HEK293 (cell line): ENCODE results near the gene GALNS.

Experiments used
- CTCF ChIA-PET: fragments of 350-600 bp; formaldehyde crosslinking; extraction: SDS; loops from one replicate; lab custom pipeline; 2021; ENCODE audit warnings: antibody characterized with exemption; lab: Yijun Ruan, JAX
- POLR2A ChIA-PET: fragments of 300-600 bp; formaldehyde crosslinking; extraction: SDS; loops from one replicate; lab custom pipeline; 2020; ENCODE audit warnings: antibody characterized with exemption, inconsistent platforms; lab: Yijun Ruan, JAX
- H3K27ac ChIP-seq: fragments of 200-500 bp; sonication (Bioruptor generic); 2 replicates; pipeline ENCODE4 v1.5.1; 2014; ENCODE audit warnings: low read depth, low read length, control low read depth, inconsistent platforms; ENCODE audit errors: extremely low read depth
- H3K36me3 ChIP-seq, 2 experiments: fragments of 200-500 bp in 1 of 2; sonication (Bioruptor generic) in 1 of 2; 1 replicate in 1 of 2; 2 replicates in 1 of 2; pipeline ENCODE4 v1.5.1; 2014 to 2017; ENCODE audit warnings: inconsistent platforms in 2 of 2, low read length in 2 of 2; ENCODE audit not compliant: control insufficient read depth in 2 of 2, insufficient read depth in 1 of 2
- H3K4me1 ChIP-seq: fragments of 200-500 bp; sonication (Bioruptor generic); 2 replicates; pipeline ENCODE4 v1.5.1; 2014; ENCODE audit warnings: mild to moderate bottlenecking, low read length, inconsistent platforms; ENCODE audit not compliant: control insufficient read depth, insufficient read depth
- H3K4me3 ChIP-seq: 2 replicates; pipeline ENCODE4 v1.5.1; 2011; ENCODE audit warnings: low read depth, mild to moderate bottlenecking, control low read depth, low read length, moderate library complexity
- H3K9me3 ChIP-seq: fragments of 200-500 bp; sonication (Bioruptor generic); 2 replicates; pipeline ENCODE4 v1.5.1; 2014; ENCODE audit warnings: low read depth, low read length, inconsistent platforms; ENCODE audit not compliant: control insufficient read depth, insufficient read depth
- GLI4 ChIP-seq: fragments of 450-650 bp; formaldehyde crosslinking; IDR thresholded peaks from 2 replicates; pipeline ENCODE4 v1.5.1; 2016; ENCODE audit warnings: missing biosample characterization, missing genetic modification characterization
- KLF9 ChIP-seq: fragments of 450-650 bp; formaldehyde crosslinking; IDR thresholded peaks from 2 replicates; pipeline ENCODE4 v1.5.1; 2016; ENCODE audit warnings: missing biosample characterization, missing genetic modification characterization, low read depth
- MEIS1 ChIP-seq: sonication (generic); formaldehyde crosslinking; IDR thresholded peaks from 2 replicates; pipeline ENCODE4 v1.8.1; 2022; ENCODE audit warnings: missing genetic modification reagents, mild to moderate bottlenecking, borderline replicate concordance
- SETDB1 ChIP-seq: IDR thresholded peaks from one replicate; pipeline ENCODE4 v1.6.1; 2017; ENCODE audit warnings: mild to moderate bottlenecking, low read length, moderate library complexity, mixed read lengths; ENCODE audit not compliant: insufficient read length
- SP3 ChIP-seq: fragments of 450-650 bp; formaldehyde crosslinking; IDR thresholded peaks from 2 replicates; pipeline ENCODE4 v1.5.1; 2016; ENCODE audit warnings: missing biosample characterization, missing genetic modification characterization
- TSHZ1 ChIP-seq: fragments of 450-650 bp; formaldehyde crosslinking; IDR thresholded peaks from 2 replicates; pipeline ENCODE4 v1.5.1; 2016; ENCODE audit warnings: missing biosample characterization, missing genetic modification characterization, borderline replicate concordance
- ZNF146 ChIP-seq: fragments of 450-650 bp; formaldehyde crosslinking; IDR thresholded peaks from 2 replicates; pipeline ENCODE4 v1.5.1; 2016; ENCODE audit warnings: missing biosample characterization, missing genetic modification characterization
- ZNF169 ChIP-seq: fragments of 450-650 bp; formaldehyde crosslinking; IDR thresholded peaks from 2 replicates; pipeline ENCODE4 v1.5.1; 2016; ENCODE audit warnings: missing biosample characterization, missing genetic modification characterization
- ZNF239 ChIP-seq: fragments of 450-650 bp; formaldehyde crosslinking; IDR thresholded peaks from 2 replicates; pipeline ENCODE4 v1.5.1; 2016; ENCODE audit warnings: missing biosample characterization, missing genetic modification characterization
- ZNF423 ChIP-seq: fragments of 450-650 bp; formaldehyde crosslinking; IDR thresholded peaks from 2 replicates; pipeline ENCODE4 v1.5.1; 2016; ENCODE audit warnings: missing biosample characterization, missing genetic modification characterization
- ZNF530 ChIP-seq: fragments of 450-650 bp; formaldehyde crosslinking; IDR thresholded peaks from 2 replicates; pipeline ENCODE4 v1.5.1; 2016; ENCODE audit warnings: low read depth, missing biosample characterization, missing genetic modification characterization
- ZNF558 ChIP-seq: fragments of 450-650 bp; formaldehyde crosslinking; IDR thresholded peaks from 2 replicates; pipeline ENCODE4 v1.5.1; 2016; ENCODE audit warnings: missing biosample characterization, missing genetic modification characterization
- ZNF626 ChIP-seq: fragments of 450-650 bp; sonication (Bioruptor Pico); formaldehyde crosslinking; IDR thresholded peaks from 2 replicates; pipeline ENCODE4 v1.5.1; 2018; ENCODE audit warnings: missing biosample characterization, missing genetic modification characterization, inconsistent platforms
- ZNF701 ChIP-seq: fragments of 450-650 bp; formaldehyde crosslinking; IDR thresholded peaks from 2 replicates; pipeline ENCODE4 v1.5.1; 2016; ENCODE audit warnings: missing biosample characterization, missing genetic modification characterization
- ZNF768 ChIP-seq: fragments of 450-650 bp; formaldehyde crosslinking; IDR thresholded peaks from 2 replicates; pipeline ENCODE4 v1.5.1; 2018; ENCODE audit warnings: missing biosample characterization, mild to moderate bottlenecking, missing genetic modification characterization
- ZSCAN4 ChIP-seq: fragments of 450-650 bp; formaldehyde crosslinking; IDR thresholded peaks from 2 replicates; pipeline ENCODE4 v1.5.1; 2017; ENCODE audit warnings: missing biosample characterization, missing genetic modification characterization
- TF ChIP-seq, protein P1 (sequence below): fragments of 450-650 bp; formaldehyde crosslinking; IDR thresholded peaks from 2 replicates; pipeline ENCODE4 v1.5.1; 2017; ENCODE audit warnings: missing biosample characterization, missing genetic modification characterization
- TF ChIP-seq, protein P2 (sequence below): fragments of 450-650 bp; formaldehyde crosslinking; IDR thresholded peaks from 2 replicates; pipeline ENCODE4 v1.5.1; 2016; ENCODE audit warnings: missing biosample characterization, missing genetic modification characterization

The GALNS gene

DNA sequence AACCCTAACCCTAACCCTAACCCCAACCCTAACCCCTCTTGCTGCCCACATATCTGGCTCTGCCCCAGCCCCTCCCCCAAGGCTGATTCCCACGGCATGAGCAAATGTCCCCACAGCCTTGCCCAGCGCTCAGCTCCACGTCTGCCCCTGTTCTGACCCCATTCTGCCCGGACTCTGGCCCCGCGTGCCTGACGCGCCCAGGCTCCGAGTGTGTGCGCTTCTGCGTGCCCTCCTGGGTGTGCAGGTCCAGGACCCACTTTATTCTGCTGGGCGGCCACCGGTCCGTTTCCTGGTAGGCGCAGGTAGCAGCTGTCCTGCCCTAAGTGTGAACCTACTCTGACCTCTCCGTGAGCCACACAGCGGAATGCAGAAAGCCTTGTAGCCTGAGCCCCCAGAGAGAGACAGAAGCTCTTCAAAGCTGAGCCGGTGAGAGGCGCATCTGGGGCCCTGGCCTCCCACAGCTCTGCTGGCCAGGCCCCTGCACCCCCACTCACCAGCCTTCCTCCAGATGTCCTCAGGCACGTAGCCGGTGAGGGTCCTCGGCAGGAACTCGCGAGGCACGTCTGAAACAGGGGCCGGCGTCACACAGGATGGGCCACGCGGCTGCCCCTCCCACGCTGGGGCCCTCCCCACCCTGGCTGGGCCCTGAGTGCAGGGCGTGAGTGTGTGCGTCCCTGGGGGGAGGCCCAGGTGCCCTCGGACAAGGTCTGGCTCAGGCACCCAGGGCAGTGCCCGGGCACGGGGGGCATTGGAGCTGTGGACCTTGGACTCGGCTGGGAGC is 23.7 kb upstream of the GALNS start (continued):
- no peak for TF ChIP-seq ZNF626
- no peak for TF ChIP-seq ZNF768 (tag by site-specific recombination)
- TF ChIP-seq, protein P1, sequence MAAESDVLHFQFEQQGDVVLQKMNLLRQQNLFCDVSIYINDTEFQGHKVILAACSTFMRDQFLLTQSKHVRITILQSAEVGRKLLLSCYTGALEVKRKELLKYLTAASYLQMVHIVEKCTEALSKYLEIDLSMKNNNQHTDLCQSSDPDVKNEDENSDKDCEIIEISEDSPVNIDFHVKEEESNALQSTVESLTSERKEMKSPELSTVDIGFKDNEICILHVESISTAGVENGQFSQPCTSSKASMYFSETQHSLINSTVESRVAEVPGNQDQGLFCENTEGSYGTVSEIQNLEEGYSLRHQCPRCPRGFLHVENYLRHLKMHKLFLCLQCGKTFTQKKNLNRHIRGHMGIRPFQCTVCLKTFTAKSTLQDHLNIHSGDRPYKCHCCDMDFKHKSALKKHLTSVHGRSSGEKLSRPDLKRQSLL (tag by site-specific recombination), result no peak
- TF ChIP-seq ZNF701 (tag by site-specific recombination), result no peak
- TF ChIP-seq SP3 (tag by site-specific recombination), result no peak
- TF ChIP-seq TSHZ1 (tag by site-specific recombination), result no peak
- TF ChIP-seq, protein P2, sequence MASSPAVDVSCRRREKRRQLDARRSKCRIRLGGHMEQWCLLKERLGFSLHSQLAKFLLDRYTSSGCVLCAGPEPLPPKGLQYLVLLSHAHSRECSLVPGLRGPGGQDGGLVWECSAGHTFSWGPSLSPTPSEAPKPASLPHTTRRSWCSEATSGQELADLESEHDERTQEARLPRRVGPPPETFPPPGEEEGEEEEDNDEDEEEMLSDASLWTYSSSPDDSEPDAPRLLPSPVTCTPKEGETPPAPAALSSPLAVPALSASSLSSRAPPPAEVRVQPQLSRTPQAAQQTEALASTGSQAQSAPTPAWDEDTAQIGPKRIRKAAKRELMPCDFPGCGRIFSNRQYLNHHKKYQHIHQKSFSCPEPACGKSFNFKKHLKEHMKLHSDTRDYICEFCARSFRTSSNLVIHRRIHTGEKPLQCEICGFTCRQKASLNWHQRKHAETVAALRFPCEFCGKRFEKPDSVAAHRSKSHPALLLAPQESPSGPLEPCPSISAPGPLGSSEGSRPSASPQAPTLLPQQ, result no peak

GRCh38 chr16:88879788-88880055 is 23.0 kb upstream of the GALNS start:
- Histone ChIP-seq H3K36me3 (no peaks in the 10 kb centered on the region), H3K4me1 (no peaks in the 10 kb centered on the region), H3K27ac (no peak overlapping the region), H3K9me3 (no peaks in the 10 kb centered on the region), H3K4me3 (no peak overlapping the region)
- no peak for TF ChIP-seq ZNF530 (tag by site-specific recombination)
- TF ChIP-seq ZNF146 (tag by site-specific recombination), result no peak
- no peak for TF ChIP-seq ZNF239 (tag by site-specific recombination)
- TF ChIP-seq ZSCAN4 (tag by site-specific recombination), result no peak
- no peak for TF ChIP-seq ZNF423 (tag by site-specific recombination)
- no peak for TF ChIP-seq ZNF169 (tag by site-specific recombination)
- no peak for TF ChIP-seq SETDB1
- TF ChIP-seq SP3 (tag by site-specific recombination), result no peak
- TF ChIP-seq GLI4 (tag by site-specific recombination), result no peak
- TF ChIP-seq ZNF701 (tag by site-specific recombination), result no peak
- TF ChIP-seq ZNF558 (tag by site-specific recombination), result no peak
- TF ChIP-seq KLF9 (tag by site-specific recombination), result no peak
- no peak for TF ChIP-seq MEIS1 (CRISPR knock-in tag)
- ChIA-PET CTCF (no interaction called here), POLR2A (no interaction called here)
